BJ (cell line): ENCODE results near the gene WWOX. TPM values are rescaled to one million over a fixed set of nuclear protein-coding genes. Genes with fewer than 3 reads are reported as not detected.

Source experiments
- CTCF ChIA-PET: fragments of 350-600 bp; formaldehyde crosslinking; extraction: SDS; loops from one replicate; lab custom pipeline; 2021; ENCODE audit warnings: antibody characterized with exemption, inconsistent platforms; lab: Yijun Ruan, JAX
- POLR2A ChIA-PET: fragments of 300-600 bp; sonication (Branson Sonifier 250); formaldehyde crosslinking; extraction: SDS; loops from one replicate; lab custom pipeline; 2021; ENCODE audit warnings: antibody characterized with exemption; lab: Charles Lee
- DNase-seq: peaks from one replicate; pipeline ENCODE4 v3.0.0-alpha.2; 2011; ENCODE audit warnings: low read depth
- H3K27me3 ChIP-seq: 2 replicates; pipeline ENCODE4 v1.6.0; 2011; ENCODE audit warnings: low read length; ENCODE audit not compliant: control insufficient read depth, insufficient read depth
- H3K36me3 ChIP-seq: 2 replicates; pipeline ENCODE4 v1.5.1; 2011; ENCODE audit warnings: low read length; ENCODE audit not compliant: control insufficient read depth, insufficient read depth
- H3K4me3 ChIP-seq: 2 replicates; pipeline ENCODE4 v1.5.1; 2011; ENCODE audit warnings: low read depth, mild to moderate bottlenecking, control low read depth, low read length
- polyA plus RNA-seq: library from polyadenylated mRNA; depleted of rRNA; stranded (reverse); fragments of >200 nt; gene quantifications from 2 replicates; pipeline ENCODE4 v1.2.3, GENCODE V29; 2011
- TF ChIP-seq, protein P1 (sequence below): IDR thresholded peaks from 2 replicates; pipeline ENCODE4 v1.5.1; 2011; ENCODE audit warnings: low read depth, mild to moderate bottlenecking, control low read depth, inconsistent platforms, low read length, moderate library complexity; ENCODE audit not compliant: insufficient read depth

The WWOX gene
- polyA plus RNA-seq, 1 experiment = 3.1 TPM

DNA sequence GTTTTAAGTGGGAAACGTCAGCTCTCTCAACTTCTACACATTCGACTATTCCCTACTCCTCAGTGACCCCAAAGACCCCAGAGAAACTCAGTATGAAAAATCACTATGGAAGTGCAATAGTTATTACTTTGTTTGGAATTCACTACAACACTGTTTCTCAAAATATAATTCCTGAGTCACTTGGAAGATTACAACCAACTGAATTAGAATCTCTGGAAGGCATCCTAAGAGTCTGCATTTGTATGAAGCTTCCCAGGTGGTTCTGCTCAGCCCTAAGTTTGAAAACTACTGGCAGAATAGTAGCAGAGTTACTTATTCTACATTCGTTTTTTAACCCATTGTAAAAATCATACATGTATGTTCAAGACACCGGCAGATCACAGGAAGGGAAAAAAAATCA lies 975.5 kb downstream of the WWOX start:
- H3K27me3 ChIP-seq = no peaks in the 10 kb centered on the region
- DNase-seq = no peak
- POLR2A ChIA-PET = no interaction called here
- no peaks in the 10 kb centered on the region for H3K36me3 ChIP-seq
- TF ChIP-seq, protein P1, sequence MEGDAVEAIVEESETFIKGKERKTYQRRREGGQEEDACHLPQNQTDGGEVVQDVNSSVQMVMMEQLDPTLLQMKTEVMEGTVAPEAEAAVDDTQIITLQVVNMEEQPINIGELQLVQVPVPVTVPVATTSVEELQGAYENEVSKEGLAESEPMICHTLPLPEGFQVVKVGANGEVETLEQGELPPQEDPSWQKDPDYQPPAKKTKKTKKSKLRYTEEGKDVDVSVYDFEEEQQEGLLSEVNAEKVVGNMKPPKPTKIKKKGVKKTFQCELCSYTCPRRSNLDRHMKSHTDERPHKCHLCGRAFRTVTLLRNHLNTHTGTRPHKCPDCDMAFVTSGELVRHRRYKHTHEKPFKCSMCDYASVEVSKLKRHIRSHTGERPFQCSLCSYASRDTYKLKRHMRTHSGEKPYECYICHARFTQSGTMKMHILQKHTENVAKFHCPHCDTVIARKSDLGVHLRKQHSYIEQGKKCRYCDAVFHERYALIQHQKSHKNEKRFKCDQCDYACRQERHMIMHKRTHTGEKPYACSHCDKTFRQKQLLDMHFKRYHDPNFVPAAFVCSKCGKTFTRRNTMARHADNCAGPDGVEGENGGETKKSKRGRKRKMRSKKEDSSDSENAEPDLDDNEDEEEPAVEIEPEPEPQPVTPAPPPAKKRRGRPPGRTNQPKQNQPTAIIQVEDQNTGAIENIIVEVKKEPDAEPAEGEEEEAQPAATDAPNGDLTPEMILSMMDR = no peak
- CTCF ChIA-PET = no interaction called here
- H3K4me3 ChIP-seq = no peak overlapping the region

DNA sequence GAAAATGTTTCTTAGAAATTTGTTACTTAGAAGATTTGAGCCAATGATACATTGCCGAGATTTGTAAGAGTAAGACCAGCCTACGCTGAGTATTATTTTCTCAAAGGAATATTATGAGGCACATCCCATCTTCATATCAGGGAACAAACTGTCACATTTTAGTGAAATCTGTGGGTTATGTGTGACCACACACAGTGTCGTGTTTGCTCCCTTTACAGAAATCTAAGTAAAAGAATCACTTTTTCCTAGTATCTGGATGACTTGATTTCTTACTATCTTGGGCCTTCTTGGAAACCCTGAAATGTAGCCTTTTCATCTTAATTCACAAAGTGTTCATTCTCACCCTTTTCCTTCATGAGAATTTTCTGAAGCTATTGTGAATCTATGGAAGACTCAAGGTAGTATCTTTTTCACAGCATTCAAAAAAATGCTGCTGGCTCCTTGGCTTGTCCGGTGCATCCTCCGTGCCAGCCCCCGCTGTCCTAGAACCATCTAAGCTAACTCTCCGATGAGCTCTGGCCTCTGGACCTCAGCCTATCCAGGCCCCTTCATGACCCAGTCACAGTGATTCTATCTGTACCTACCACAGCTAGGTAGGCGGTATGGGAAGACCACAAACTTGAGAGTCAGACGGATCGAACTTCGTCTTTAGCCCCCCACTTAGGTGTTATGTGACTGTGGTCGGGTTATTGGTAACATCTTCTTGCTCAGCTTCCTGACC lies 976.8 kb downstream of the WWOX start:
- CTCF ChIA-PET = no interaction called here

DNA sequence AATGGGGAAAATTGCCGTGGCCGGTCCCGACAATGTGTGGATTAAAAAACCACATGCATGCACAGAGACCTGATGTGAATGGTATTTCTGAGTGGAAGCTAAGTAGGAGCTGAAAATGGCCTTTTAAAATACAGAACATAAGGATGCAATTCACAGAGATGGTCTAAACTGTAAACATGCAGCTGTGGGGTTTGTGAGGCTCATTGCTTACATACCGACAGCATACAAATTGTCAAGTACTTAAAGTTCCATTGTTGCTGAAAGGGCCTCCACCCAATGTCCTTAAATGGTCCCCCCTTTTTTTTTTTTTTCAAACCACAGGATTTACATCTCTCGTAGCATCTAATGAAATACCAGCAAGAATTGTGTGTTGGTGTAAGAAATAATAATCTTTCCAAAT lies 977.9 kb downstream of the WWOX start:
- Histone ChIP-seq H3K4me3 (no peak overlapping the region), H3K27me3 (no peaks in the 10 kb centered on the region), H3K36me3 (no peaks in the 10 kb centered on the region)
- ChIA-PET POLR2A (no interaction called here), CTCF (no interaction called here)
- TF ChIP-seq, protein P1 = no peak
- no peak for DNase-seq

More for the DNA sequence above, 976.8 kb downstream of the WWOX start:
- TF ChIP-seq, protein P1 = no peak
- Histone ChIP-seq H3K36me3 (no peaks in the 10 kb centered on the region), H3K4me3 (no peak overlapping the region), H3K27me3 (no peaks in the 10 kb centered on the region)
- POLR2A ChIA-PET = no interaction called here
- DNase-seq = no peak

DNA sequence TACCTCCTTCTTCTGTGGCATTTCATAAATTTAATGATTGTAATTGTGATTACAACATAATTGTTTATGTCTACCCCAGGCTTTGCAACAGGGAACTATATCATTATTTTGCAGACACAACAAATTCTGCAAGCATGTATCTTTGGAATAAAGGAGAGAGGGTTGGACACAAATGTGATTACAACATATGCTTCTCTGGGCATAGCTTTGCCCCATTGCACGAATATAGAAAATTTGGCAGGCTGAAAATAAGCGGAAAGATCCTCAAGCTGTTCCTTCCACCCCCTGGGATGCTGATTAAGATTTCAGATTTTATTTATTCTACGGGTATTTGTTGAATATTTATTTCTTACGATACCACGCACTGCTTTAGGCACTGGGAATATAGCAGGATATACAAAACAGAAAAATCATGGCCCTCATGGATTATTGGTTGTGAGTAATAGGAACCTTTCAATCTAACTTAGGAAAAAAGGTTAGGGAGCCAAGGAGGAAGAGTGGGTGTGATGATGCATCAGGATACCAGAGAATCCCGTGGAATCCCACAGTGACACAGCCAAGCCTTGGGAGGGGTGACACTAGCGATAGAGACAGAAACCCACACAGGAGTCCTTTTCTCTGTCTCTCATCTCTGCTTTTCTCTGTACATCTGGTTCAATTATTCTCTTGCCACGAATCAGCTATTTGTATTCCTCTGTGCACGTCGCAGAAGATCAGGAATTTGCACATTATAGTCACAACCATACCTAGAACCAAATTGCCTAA lies 980.4 kb downstream of the WWOX start:
- Histone ChIP-seq H3K36me3 (no peaks in the 10 kb centered on the region), H3K4me3 (no peak overlapping the region), H3K27me3 (no peaks in the 10 kb centered on the region)
- TF ChIP-seq, protein P1 = no peak
- ChIA-PET POLR2A (no interaction called here), CTCF (no interaction called here)
- DNase-seq = no peak

DNA sequence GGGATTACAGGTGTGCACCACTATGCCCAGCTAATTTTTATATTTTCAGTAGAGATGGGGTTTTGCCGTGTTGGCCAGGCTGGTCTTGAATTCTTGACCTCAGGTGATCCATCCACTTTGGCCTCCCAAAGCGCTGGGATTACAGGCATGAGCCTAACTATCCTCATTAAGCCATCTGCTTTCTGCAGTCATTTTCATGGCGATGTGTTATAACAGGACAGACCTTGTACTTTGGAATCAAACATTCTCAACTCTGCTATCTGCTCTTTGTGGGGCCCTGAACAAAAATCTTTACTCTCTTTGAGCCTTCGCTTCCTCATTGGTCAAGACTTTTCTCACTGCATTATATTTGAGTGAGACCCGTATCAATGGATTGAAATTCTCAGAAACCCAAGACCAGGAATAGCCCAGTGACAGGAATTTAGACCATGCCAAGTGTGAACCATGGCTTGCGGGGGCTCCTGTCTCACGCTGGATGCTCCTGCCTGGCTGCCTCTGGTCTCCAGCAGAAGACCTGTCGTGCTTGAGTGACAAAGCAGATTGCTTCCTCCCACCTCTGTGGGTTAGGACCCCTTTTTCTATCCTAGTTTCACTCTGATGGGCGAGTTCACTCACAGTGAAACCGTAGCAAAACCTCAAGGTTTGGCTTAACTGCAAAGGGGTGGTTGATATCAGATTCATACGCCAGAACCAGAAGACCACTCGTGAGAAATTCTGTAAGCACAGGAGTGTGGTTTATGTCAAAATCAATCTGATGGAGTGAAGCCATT lies 982.0 kb downstream of the WWOX start:
- Histone ChIP-seq H3K27me3 (no peaks in the 10 kb centered on the region), H3K4me3 (no peak overlapping the region), H3K36me3 (no peaks in the 10 kb centered on the region)
- TF ChIP-seq, protein P1 = no peak
- ChIA-PET POLR2A (no interaction called here), CTCF (no interaction called here)
- DNase-seq = no peak
